H1 (cell line): ENCODE results near the gene CYP3A7. TPM values are rescaled to one million over a fixed set of nuclear protein-coding genes. Genes with fewer than 3 reads are reported as not detected.

Experiments used
- BRCA1 ChIP-seq: IDR thresholded peaks from 2 replicates; pipeline ENCODE4 v1.6.1; 2012; ENCODE audit warnings: low read depth, low read length, improper control_type of control experiment
- CHD2 ChIP-seq: IDR thresholded peaks from 2 replicates; pipeline ENCODE4 v1.6.1; 2012; ENCODE audit warnings: low read length, improper control_type of control experiment
- HDAC6 ChIP-seq: IDR thresholded peaks from one replicate; pipeline ENCODE4 v1.7.1; 2012; ENCODE audit warnings: low read depth, mild to moderate bottlenecking, inconsistent platforms, low read length, moderate library complexity
- NANOG ChIP-seq: IDR thresholded peaks from 2 replicates; pipeline ENCODE4 v1.6.1; 2011; ENCODE audit warnings: low read length, low read depth, mild to moderate bottlenecking, inconsistent platforms; ENCODE audit not compliant: insufficient read depth, poor library complexity, severe bottlenecking
- POLR2AphosphoS5 ChIP-seq: IDR thresholded peaks from 2 replicates; pipeline ENCODE4 v1.6.1; 2011; ENCODE audit warnings: low read depth, low read length
- polyA plus RNA-seq, 7 experiments: library from polyadenylated mRNA; depleted of rRNA in 3 of 7; stranded (reverse) in 5 of 7; unstranded in 2 of 7; fragments of >200 nt in 5 of 7; fragments of 200-250 nt in 2 of 7; gene quantifications; 1 replicate in 5 of 7; 2 replicates in 1 of 7; 4 replicates in 1 of 7; pipeline versions ENCODE4 v1.2.1 to v1.2.3, GENCODE V29; 2011 to 2013; ENCODE audit warnings: missing spikeins in 2 of 7, mixed read lengths in 2 of 7
- total RNA-seq: library from RNA; stranded (reverse); fragmentation: NEBNext Ultra II Directional; extraction: Animal tissue kit (Norgen Biotek cat#: 25700); gene quantifications from 2 replicates; pipeline ENCODE4 v1.2.1, GENCODE V29; 2021

CYP3A7 gene
- total and polyA plus RNA-seq, 2 of the 8 experiments (the other 6 are each of a cell fraction or from before 2014, with no cell fraction given): not detected

GRCh38 chr7:99694201-99694911 lies 40.6 kb downstream of the CYP3A7 start (continued):
- TF ChIP-seq HDAC6: no peak
- TF ChIP-seq NANOG: no peak
- no peak for TF ChIP-seq BRCA1
- no peak for TF ChIP-seq POLR2AphosphoS5
- TF ChIP-seq CHD2: no peak
